ENCODE data around the gene TCHP. TPM values are rescaled to one million over a fixed set of nuclear protein-coding genes. Genes with fewer than 3 reads are reported as not detected.

The TCHP gene
- total and polyA plus RNA-seq, 2 of the 13 experiments (the other 11 are each of a cell fraction or from before 2014, with no cell fraction given) = 6.7 to 12.2 TPM

DNA sequence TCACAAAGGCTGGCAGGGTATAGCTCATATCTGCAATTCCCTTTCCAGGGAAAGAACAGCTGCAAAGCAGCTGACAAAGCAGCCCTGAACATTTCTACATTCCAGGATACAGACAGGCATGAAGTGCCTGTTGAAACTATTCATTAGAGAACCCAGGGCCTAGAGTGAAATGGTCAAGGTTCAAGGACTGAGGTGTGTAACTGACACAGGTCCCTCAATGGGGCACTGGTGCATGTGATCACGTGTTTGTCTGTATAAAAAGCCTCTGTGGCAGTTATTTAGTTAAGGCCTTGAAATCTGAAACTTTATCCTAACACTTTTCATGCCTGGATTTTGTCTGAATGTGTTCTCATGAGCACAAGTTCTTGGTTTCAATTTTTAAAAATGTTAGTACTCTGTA, 49.0 kb downstream of the TCHP start (continued):
- TF ChIP-seq, protein P1, sequence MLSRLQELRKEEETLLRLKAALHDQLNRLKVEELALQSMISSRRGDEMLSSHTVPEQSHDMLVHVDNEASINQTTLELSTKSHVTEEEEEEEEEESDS (CRISPR knock-in tag; IDR thresholded peaks at IDR 0.05; ENCODE audit: borderline replicate concordance) = no peak
- TF ChIP-seq MIXL1 (CRISPR knock-in tag; IDR thresholded peaks at IDR 0.05) (peak; percentile 96), ZNF704 (CRISPR knock-in tag; IDR thresholded peaks at IDR 0.05; ENCODE audit: borderline replicate concordance) (no peak), SOX6 (IDR thresholded peaks at IDR 0.05) (no peak), SOX6 (CRISPR knock-in tag; IDR thresholded peaks at IDR 0.05) (peak; percentile 89), KDM2A (CRISPR knock-in tag; IDR thresholded peaks at IDR 0.05; ENCODE audit: borderline replicate concordance, low read depth) (no peak), PRMT3 (CRISPR knock-in tag; IDR thresholded peaks at IDR 0.05; ENCODE audit: borderline replicate concordance, low read depth) (no peak), ZNF709 (CRISPR knock-in tag; IDR thresholded peaks at IDR 0.05) (no peak), NONO (IDR thresholded peaks at IDR 0.05) (no peak), NONO (CRISPR knock-in tag; conservative IDR thresholded peaks at IDR 0.05) (no peak; the same call in 1 of the 2 replicates), CBFB (CRISPR knock-in tag; IDR thresholded peaks at IDR 0.05) (no peak), MATR3 (CRISPR knock-in tag; IDR thresholded peaks at IDR 0.05) (no peak), FLYWCH1 (CRISPR knock-in tag; IDR thresholded peaks at IDR 0.05) (no peak), MTF1 (CRISPR knock-in tag; IDR thresholded peaks at IDR 0.05) (no peak), SMARCE1 (IDR thresholded peaks at IDR 0.05; ENCODE audit: borderline replicate concordance) (no peak), SRF (IDR thresholded peaks at IDR 0.05; ENCODE audit: low read depth, low read length) (no peak), SAP130 (CRISPR knock-in tag; IDR thresholded peaks at IDR 0.05; ENCODE audit: low read depth) (peak; percentile 96), ARID2 (CRISPR knock-in tag; IDR thresholded peaks at IDR 0.05; ENCODE audit: borderline replicate concordance) (no peak), ZFP36 (IDR thresholded peaks at IDR 0.05; ENCODE audit: borderline replicate concordance, low read depth, low read length, partially characterized antibody) (no peak), RFXANK (CRISPR knock-in tag; IDR thresholded peaks at IDR 0.05) (no peak), ZNF792 (CRISPR knock-in tag; IDR thresholded peaks at IDR 0.05) (peak; percentile 81; the same call in 1 of the 2 replicates), ZNF607 (CRISPR knock-in tag; IDR thresholded peaks at IDR 0.05; ENCODE audit: borderline replicate concordance) (no peak), NR1H2 (CRISPR knock-in tag; IDR thresholded peaks at IDR 0.05; ENCODE audit: borderline replicate concordance, low read depth) (no peak), EEA1 (CRISPR knock-in tag; IDR thresholded peaks at IDR 0.05; ENCODE audit: borderline replicate concordance) (no peak), TARDBP (CRISPR knock-in tag; IDR thresholded peaks at IDR 0.05) (peak; percentile 68; the same call in 1 of the 2 replicates), PAX8 (CRISPR knock-in tag; IDR thresholded peaks at IDR 0.05; ENCODE audit: borderline replicate concordance) (no peak), ZNF703 (CRISPR knock-in tag; IDR thresholded peaks at IDR 0.05; ENCODE audit: borderline replicate concordance) (no peak), ZFX (CRISPR knock-in tag; IDR thresholded peaks at IDR 0.05; ENCODE audit: low read depth) (peak; percentile 89)
- TF ChIP-seq, protein P2, sequence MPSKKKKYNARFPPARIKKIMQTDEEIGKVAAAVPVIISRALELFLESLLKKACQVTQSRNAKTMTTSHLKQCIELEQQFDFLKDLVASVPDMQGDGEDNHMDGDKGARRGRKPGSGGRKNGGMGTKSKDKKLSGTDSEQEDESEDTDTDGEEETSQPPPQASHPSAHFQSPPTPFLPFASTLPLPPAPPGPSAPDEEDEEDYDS (CRISPR knock-in tag; IDR thresholded peaks at IDR 0.05) = peak; percentile 47; the same call in 1 of the 2 replicates
- TF ChIP-seq, protein P3, sequence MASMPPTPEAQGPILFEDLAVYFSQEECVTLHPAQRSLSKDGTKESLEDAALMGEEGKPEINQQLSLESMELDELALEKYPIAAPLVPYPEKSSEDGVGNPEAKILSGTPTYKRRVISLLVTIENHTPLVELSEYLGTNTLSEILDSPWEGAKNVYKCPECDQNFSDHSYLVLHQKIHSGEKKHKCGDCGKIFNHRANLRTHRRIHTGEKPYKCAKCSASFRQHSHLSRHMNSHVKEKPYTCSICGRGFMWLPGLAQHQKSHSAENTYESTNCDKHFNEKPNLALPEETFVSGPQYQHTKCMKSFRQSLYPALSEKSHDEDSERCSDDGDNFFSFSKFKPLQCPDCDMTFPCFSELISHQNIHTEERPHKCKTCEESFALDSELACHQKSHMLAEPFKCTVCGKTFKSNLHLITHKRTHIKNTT (CRISPR knock-in tag; IDR thresholded peaks at IDR 0.05) = no peak

Measured in HepG2 (cell line).